HepG2 (cell line): ENCODE data around the gene XIAP. TPM values are rescaled to one million over a fixed set of nuclear protein-coding genes. Genes with fewer than 3 reads are reported as not detected.

Experiments used
- HDAC2 ChIP-seq: sonication (generic); formaldehyde crosslinking; IDR thresholded peaks from 2 replicates; pipeline ENCODE4 v1.4.0; 2020; ENCODE audit warnings: missing genetic modification reagents
- HNF4A ChIP-seq: sonication (generic); formaldehyde crosslinking; IDR thresholded peaks from 2 replicates; pipeline ENCODE4 v1.4.0; 2020; ENCODE audit warnings: missing genetic modification reagents
- KDM5B ChIP-seq: sonication (generic); formaldehyde crosslinking; IDR thresholded peaks from 2 replicates; pipeline ENCODE4 v1.4.0; 2020; ENCODE audit warnings: missing genetic modification reagents, mild to moderate bottlenecking, borderline replicate concordance
- KMT2B ChIP-seq: IDR thresholded peaks from 2 replicates; pipeline ENCODE4 v1.6.1; 2016; ENCODE audit warnings: missing genetic modification reagents, missing compliant biosample characterization
- PHF8 ChIP-seq: sonication (generic); formaldehyde crosslinking; IDR thresholded peaks from 2 replicates; pipeline ENCODE4 v1.5.0; 2020; ENCODE audit warnings: missing genetic modification reagents
- TBP ChIP-seq: sonication (generic); formaldehyde crosslinking; IDR thresholded peaks from 2 replicates; pipeline ENCODE4 v1.5.0; 2020; ENCODE audit warnings: missing genetic modification reagents
- YEATS4 ChIP-seq: sonication (generic); formaldehyde crosslinking; IDR thresholded peaks from 2 replicates; pipeline ENCODE4 v1.4.0; 2020; ENCODE audit warnings: missing genetic modification reagents, borderline replicate concordance
- YY1 ChIP-seq: IDR thresholded peaks from 2 replicates; pipeline ENCODE4 v1.6.1; 2011; ENCODE audit warnings: low read length, low read depth, moderate library complexity, mild to moderate bottlenecking; ENCODE audit not compliant: insufficient read depth, insufficient replicate concordance
- ZBTB7B ChIP-seq: sonication (generic); formaldehyde crosslinking; IDR thresholded peaks from 2 replicates; pipeline ENCODE4 v1.4.0; 2020; ENCODE audit warnings: missing genetic modification reagents
- ZMAT3 ChIP-seq: sonication (generic); formaldehyde crosslinking; conservative IDR thresholded peaks from 2 replicates; pipeline ENCODE4 v1.7.0; 2021; ENCODE audit warnings: missing genetic modification reagents
- ZNF124 ChIP-seq: sonication (generic); formaldehyde crosslinking; IDR thresholded peaks from 2 replicates; pipeline ENCODE4 v1.4.0; 2020; ENCODE audit warnings: missing genetic modification reagents
- ZNF274 ChIP-seq: sonication (generic); formaldehyde crosslinking; IDR thresholded peaks from 2 replicates; pipeline ENCODE4 v1.5.1; 2020; ENCODE audit warnings: mild to moderate bottlenecking, missing genetic modification reagents
- ZNF331 ChIP-seq: sonication (generic); formaldehyde crosslinking; IDR thresholded peaks from 2 replicates; pipeline ENCODE4 v1.4.0; 2020; ENCODE audit warnings: missing genetic modification reagents
- ZNF678 ChIP-seq: sonication (generic); formaldehyde crosslinking; IDR thresholded peaks from 2 replicates; pipeline ENCODE4 v1.4.0; 2020; ENCODE audit warnings: mild to moderate bottlenecking, missing genetic modification reagents
- ZNF788 ChIP-seq: sonication (generic); formaldehyde crosslinking; IDR thresholded peaks from 2 replicates; pipeline ENCODE4 v1.5.0; 2020; ENCODE audit warnings: mild to moderate bottlenecking, missing genetic modification reagents, borderline replicate concordance
- polyA plus RNA-seq, 8 experiments: library from polyadenylated mRNA; depleted of rRNA in 3 of 8; stranded (reverse) in 7 of 8; unstranded in 1 of 8; fragments of >200 nt; fragmentation: Illumina TruSeq in 4 of 8; extraction: Trizol in 4 of 8; gene quantifications; 2 replicates each; pipeline versions ENCODE4 v1.2.1 to v1.2.3, GENCODE V29; 2011 to 2016; ENCODE audit warnings: low read depth in 4 of 8, missing spikeins in 1 of 8, mixed read lengths in 1 of 8; ENCODE audit not compliant: insufficient read depth in 1 of 8
- total RNA-seq, 5 experiments: library from RNA; depleted of rRNA; stranded (reverse); fragments of >200 nt; fragmentation: Illumina TruSeq; extraction: Trizol; gene quantifications; 2 replicates each; pipeline ENCODE4 v1.2.3, GENCODE V29; 2016; ENCODE audit warnings: low read depth in 1 of 5
- TF ChIP-seq, protein P1 (sequence below): sonication (generic); formaldehyde crosslinking; conservative IDR thresholded peaks from 2 replicates; pipeline ENCODE4 v1.4.0; 2020; ENCODE audit warnings: mild to moderate bottlenecking, missing genetic modification reagents, moderate library complexity
- TF ChIP-seq, protein P2 (sequence below): sonication (generic); formaldehyde crosslinking; IDR thresholded peaks from 2 replicates; pipeline ENCODE4 v1.4.0; 2020; ENCODE audit warnings: missing genetic modification reagents
- TF ChIP-seq, protein P3 (sequence below): IDR thresholded peaks from 2 replicates; pipeline ENCODE4 v1.6.1; 2016; ENCODE audit warnings: mild to moderate bottlenecking, missing biosample characterization, missing genetic modification reagents
- TF ChIP-seq, protein P4 (sequence below): sonication (generic); formaldehyde crosslinking; IDR thresholded peaks from 2 replicates; pipeline ENCODE4 v1.4.0; 2020; ENCODE audit warnings: missing genetic modification reagents

Gene XIAP
- total and polyA plus RNA-seq, 2 of the 13 experiments (the other 11 are each of a cell fraction or from before 2014, with no cell fraction given) = 12.9 to 29.5 TPM

DNA sequence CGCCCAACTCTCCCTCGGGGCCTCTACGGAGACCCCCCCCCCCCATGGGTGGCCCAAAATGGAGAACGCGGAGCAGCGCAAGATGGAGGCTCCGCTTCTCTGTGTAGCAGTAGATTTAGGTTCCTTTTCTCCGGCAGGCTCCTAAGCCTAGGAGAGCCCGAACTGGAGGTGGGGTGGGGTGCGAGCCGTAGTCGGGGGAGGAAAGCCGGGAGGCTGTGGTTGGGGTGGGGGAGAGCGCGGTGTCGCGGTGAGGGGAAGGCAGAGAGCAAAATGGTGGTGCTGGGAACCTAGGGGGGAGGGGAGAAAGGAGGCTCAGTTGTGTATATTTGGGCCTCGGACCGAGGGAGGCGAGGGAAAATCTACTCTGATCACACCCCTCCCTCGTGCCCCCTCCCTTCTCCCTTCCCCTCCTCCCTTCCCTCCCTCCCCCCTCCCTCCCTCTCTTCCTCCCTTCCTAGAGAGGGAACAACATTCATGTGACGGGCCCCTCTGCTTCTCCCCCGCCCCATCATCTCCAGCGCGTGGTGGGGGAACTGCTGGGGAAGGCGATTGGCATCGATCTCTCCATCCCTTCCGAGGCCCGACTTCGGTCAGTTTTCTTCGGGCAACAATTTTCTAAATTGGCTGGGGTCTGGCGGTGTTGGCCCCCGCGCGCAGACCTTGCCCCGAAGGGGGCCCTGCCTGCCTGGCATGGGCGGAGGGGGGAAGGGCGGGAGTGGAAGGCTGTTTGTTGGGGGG is 101.6 kb downstream of the XIAP start, which contains the start of gene STAG2 (continued):
- TF ChIP-seq, protein P1, sequence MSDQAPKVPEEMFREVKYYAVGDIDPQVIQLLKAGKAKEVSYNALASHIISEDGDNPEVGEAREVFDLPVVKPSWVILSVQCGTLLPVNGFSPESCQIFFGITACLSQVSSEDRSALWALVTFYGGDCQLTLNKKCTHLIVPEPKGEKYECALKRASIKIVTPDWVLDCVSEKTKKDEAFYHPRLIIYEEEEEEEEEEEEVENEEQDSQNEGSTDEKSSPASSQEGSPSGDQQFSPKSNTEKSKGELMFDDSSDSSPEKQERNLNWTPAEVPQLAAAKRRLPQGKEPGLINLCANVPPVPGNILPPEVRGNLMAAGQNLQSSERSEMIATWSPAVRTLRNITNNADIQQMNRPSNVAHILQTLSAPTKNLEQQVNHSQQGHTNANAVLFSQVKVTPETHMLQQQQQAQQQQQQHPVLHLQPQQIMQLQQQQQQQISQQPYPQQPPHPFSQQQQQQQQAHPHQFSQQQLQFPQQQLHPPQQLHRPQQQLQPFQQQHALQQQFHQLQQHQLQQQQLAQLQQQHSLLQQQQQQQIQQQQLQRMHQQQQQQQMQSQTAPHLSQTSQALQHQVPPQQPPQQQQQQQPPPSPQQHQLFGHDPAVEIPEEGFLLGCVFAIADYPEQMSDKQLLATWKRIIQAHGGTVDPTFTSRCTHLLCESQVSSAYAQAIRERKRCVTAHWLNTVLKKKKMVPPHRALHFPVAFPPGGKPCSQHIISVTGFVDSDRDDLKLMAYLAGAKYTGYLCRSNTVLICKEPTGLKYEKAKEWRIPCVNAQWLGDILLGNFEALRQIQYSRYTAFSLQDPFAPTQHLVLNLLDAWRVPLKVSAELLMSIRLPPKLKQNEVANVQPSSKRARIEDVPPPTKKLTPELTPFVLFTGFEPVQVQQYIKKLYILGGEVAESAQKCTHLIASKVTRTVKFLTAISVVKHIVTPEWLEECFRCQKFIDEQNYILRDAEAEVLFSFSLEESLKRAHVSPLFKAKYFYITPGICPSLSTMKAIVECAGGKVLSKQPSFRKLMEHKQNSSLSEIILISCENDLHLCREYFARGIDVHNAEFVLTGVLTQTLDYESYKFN (CRISPR knock-in tag) = peak; percentile 47
- no peak for TF ChIP-seq ZNF678 (CRISPR knock-in tag)
- TF ChIP-seq KDM5B = peak; percentile 26; the same call in 1 of the 2 replicates
- TF ChIP-seq ZNF788 (CRISPR knock-in tag) = no peak
- 0 out of 2 replicates have a peak, but pooled peaks have one; percentile 13 for TF ChIP-seq HDAC2 (CRISPR knock-in tag)
- TF ChIP-seq PHF8 = no peak; the same call in none of the 2 replicates
- peak; percentile 89 for TF ChIP-seq YY1
- TF ChIP-seq ZBTB7B (CRISPR knock-in tag) = 0 out of 2 replicates have a peak, but pooled peaks have one; percentile 20
- TF ChIP-seq, protein P2, sequence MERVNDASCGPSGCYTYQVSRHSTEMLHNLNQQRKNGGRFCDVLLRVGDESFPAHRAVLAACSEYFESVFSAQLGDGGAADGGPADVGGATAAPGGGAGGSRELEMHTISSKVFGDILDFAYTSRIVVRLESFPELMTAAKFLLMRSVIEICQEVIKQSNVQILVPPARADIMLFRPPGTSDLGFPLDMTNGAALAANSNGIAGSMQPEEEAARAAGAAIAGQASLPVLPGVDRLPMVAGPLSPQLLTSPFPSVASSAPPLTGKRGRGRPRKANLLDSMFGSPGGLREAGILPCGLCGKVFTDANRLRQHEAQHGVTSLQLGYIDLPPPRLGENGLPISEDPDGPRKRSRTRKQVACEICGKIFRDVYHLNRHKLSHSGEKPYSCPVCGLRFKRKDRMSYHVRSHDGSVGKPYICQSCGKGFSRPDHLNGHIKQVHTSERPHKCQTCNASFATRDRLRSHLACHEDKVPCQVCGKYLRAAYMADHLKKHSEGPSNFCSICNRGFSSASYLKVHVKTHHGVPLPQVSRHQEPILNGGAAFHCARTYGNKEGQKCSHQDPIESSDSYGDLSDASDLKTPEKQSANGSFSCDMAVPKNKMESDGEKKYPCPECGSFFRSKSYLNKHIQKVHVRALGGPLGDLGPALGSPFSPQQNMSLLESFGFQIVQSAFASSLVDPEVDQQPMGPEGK (CRISPR knock-in tag) = peak; percentile 78
- TF ChIP-seq ZNF274 = no peak
- TF ChIP-seq, protein P3, sequence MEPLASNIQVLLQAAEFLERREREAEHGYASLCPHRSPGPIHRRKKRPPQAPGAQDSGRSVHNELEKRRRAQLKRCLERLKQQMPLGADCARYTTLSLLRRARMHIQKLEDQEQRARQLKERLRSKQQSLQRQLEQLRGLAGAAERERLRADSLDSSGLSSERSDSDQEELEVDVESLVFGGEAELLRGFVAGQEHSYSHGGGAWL = no peak
- TF ChIP-seq KMT2B (CRISPR knock-in tag) = 0 out of 2 replicates have a peak, but pooled peaks have one; percentile 4
- TF ChIP-seq, protein P4, sequence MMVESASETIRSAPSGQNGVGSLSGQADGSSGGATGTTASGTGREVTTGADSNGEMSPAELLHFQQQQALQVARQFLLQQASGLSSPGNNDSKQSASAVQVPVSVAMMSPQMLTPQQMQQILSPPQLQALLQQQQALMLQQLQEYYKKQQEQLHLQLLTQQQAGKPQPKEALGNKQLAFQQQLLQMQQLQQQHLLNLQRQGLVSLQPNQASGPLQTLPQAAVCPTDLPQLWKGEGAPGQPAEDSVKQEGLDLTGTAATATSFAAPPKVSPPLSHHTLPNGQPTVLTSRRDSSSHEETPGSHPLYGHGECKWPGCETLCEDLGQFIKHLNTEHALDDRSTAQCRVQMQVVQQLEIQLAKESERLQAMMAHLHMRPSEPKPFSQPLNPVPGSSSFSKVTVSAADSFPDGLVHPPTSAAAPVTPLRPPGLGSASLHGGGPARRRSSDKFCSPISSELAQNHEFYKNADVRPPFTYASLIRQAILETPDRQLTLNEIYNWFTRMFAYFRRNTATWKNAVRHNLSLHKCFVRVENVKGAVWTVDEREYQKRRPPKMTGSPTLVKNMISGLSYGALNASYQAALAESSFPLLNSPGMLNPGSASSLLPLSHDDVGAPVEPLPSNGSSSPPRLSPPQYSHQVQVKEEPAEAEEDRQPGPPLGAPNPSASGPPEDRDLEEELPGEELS (CRISPR knock-in tag) = 0 out of 2 replicates have a peak, but pooled peaks have one; percentile 15
- 0 out of 2 replicates have a peak, but pooled peaks have one; percentile 28 for TF ChIP-seq YEATS4 (CRISPR knock-in tag)
- TF ChIP-seq HNF4A (CRISPR knock-in tag) = no peak
- 0 out of 2 replicates have a peak, but pooled peaks have one; percentile 10 for TF ChIP-seq ZNF331
- no peak for TF ChIP-seq ZNF124 (CRISPR knock-in tag)
- TF ChIP-seq ZMAT3 = no peak
- TF ChIP-seq TBP (CRISPR knock-in tag) = no peak
